H1 (cell line): ENCODE measurements around the gene HMG20A.

Source experiments
- EP300 ChIP-seq, 2 experiments: IDR thresholded peaks; 1 replicate in 1 of 2; 2 replicates in 1 of 2; pipeline ENCODE4 v1.6.1; 2011 to 2012; ENCODE audit warnings: low read depth in 2 of 2, low read length in 2 of 2, mild to moderate bottlenecking in 2 of 2, borderline replicate concordance in 1 of 2, inconsistent platforms in 1 of 2, moderate library complexity in 1 of 2
- KDM5A ChIP-seq: fragments of 200-600 bp; IDR thresholded peaks from 2 replicates; pipeline ENCODE4 v1.7.1; 2012; ENCODE audit warnings: mild to moderate bottlenecking, low read length, inconsistent platforms, mixed read lengths
- RFX5 ChIP-seq: IDR thresholded peaks from 2 replicates; pipeline ENCODE4 v1.6.1; 2011; ENCODE audit warnings: low read depth, low read length, improper control_type of control experiment, borderline replicate concordance
- TCF12 ChIP-seq: IDR thresholded peaks from 2 replicates; pipeline ENCODE4 v1.6.1; 2011; ENCODE audit warnings: low read depth, mild to moderate bottlenecking, low read length
- USF2 ChIP-seq: IDR thresholded peaks from 2 replicates; pipeline ENCODE4 v1.6.1; 2011; ENCODE audit warnings: low read length, improper control_type of control experiment

- TF ChIP-seq USF2 (no peak), RFX5 (no peak), KDM5A (no peak), TCF12 (no peak), EP300 (IDR thresholded peaks at IDR 0.05; ENCODE audit: borderline replicate concordance in 1 of 2, low read depth in 2 of 2, low read length in 2 of 2) (no peak)
These were observed 88.0 kb downstream of the HMG20A start for GRCh38 chr15:77508541-77509243.
